ENCODE measurements around the gene PTCH1. TPM values are rescaled to one million over a fixed set of nuclear protein-coding genes. Genes with fewer than 3 reads are reported as not detected.

Gene PTCH1
- total RNA-seq, 1 donor from 2014 or later = 4.7 TPM

DNA sequence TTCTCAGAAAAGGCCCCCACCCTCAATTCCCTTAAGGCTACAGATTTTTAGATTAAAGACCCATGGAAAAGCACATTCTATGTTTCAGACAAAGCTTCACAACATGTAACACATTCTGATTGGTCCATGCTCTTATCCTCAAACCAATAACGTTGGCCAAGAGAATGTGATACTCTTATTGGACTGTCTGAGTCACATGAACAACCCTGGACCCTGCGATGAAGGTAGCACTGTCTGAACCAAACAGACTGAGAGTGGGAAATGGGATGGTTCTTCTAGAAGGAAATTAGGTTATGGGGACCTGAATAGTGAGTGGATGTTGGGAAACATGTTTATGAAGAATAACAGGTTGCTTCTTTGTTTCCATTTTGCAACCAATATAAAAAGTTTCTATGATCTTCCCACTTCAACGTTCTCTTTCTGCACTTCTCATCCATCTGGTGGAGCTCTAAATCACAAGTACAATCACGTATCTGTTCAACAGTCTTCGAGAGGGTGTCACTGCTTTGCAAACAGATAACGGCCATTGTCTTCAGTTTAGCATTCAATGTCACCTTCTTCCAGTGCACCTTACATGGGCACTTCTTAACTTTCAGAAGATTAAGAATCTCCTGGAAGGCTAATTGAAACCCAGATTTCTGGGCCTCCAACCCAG, 81.6 kb downstream of the PTCH1 start:
- H3K9ac ChIP-seq (ENCODE audit: low read depth in 1 of 3, low read length in 3 of 3) = no peak overlapping the region
- no peak overlapping the region for H3K4me3 ChIP-seq (ENCODE audit: low read length in 3 of 3)
- peaks cover 0 to 4% (median 2%) of the 10 kb centered on the region in 3 donors for H3K9me3 ChIP-seq (ENCODE audit: control insufficient read depth in 3 of 3, low read length in 3 of 3)
- no peak overlapping the region for H3K27ac ChIP-seq (ENCODE audit: low read depth, low read length)
- peaks cover 0 to 5% (median 0%) of the 10 kb centered on the region in 3 donors for H3K27me3 ChIP-seq (ENCODE audit: control insufficient read depth in 3 of 3, insufficient read depth in 3 of 3, low read length in 3 of 3)
- no peaks in the 10 kb centered on the region for H3K36me3 ChIP-seq (ENCODE audit: control insufficient read depth in 3 of 3, insufficient read depth in 3 of 3, low read length in 3 of 3)
- H3K4me1 ChIP-seq (ENCODE audit: control insufficient read depth in 3 of 3, insufficient read depth in 3 of 3, low read length in 3 of 3) = no peaks in the 10 kb centered on the region

DNA sequence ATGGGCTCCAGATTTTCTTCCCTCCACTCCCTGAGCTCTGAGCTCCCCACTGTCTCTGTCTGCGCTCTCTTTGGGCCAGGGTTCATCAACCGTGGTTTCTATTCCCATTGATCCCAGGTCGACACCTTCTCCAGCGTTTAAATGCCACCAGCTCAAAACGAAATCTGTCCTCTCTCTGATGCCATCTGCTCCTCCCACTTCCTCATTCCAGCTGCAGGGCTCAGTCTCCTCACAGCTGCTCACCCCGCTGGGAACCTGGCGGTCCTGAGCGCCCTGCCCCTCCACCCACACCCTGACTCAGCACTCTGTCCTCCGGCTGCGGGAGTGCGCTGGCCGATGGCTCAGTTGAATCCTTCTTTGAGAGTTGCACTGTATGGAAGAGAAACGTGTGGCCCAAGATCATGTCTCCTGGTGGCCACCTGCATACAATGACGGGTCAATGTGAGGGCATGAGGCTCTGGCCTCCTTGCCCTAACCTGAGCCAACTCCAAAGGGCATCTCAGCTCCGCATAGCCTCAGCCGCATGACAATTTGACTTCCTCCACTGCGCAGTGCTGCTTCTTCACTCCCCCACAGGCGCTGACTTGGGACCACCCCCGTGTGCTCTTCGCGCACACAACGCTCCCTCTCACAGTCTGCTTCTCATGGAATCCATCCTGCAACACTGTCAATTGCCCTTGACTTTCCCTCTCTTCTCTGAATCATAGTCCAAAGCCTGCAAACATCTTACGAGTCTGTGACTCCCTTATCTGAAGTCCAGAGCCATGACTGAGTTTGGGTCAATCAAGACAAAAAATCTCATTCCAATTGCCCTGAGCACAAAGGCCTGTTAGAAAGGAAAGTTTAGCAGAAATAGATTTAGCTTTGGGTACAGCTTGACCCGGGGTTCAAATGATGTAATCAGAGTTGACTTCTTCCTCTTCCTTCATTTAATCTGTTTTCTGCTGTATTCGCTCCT, 82.4 kb downstream of the PTCH1 start:
- Histone ChIP-seq H3K4me3 (ENCODE audit: low read length in 3 of 3) (no peak overlapping the region), H3K9me3 (ENCODE audit: control insufficient read depth in 3 of 3, low read length in 3 of 3) (peaks cover 0 to 4% (median 3%) of the 10 kb centered on the region in 3 donors), H3K27ac (ENCODE audit: low read depth, low read length) (no peak overlapping the region), H3K36me3 (ENCODE audit: control insufficient read depth in 3 of 3, insufficient read depth in 3 of 3, low read length in 3 of 3) (no peaks in the 10 kb centered on the region), H3K4me1 (ENCODE audit: control insufficient read depth in 3 of 3, insufficient read depth in 3 of 3, low read length in 3 of 3) (no peaks in the 10 kb centered on the region), H3K9ac (ENCODE audit: low read depth in 1 of 3, low read length in 3 of 3) (no peak overlapping the region), H3K27me3 (ENCODE audit: control insufficient read depth in 3 of 3, insufficient read depth in 3 of 3, low read length in 3 of 3) (peaks cover 0 to 5% (median 0%) of the 10 kb centered on the region in 3 donors)

DNA sequence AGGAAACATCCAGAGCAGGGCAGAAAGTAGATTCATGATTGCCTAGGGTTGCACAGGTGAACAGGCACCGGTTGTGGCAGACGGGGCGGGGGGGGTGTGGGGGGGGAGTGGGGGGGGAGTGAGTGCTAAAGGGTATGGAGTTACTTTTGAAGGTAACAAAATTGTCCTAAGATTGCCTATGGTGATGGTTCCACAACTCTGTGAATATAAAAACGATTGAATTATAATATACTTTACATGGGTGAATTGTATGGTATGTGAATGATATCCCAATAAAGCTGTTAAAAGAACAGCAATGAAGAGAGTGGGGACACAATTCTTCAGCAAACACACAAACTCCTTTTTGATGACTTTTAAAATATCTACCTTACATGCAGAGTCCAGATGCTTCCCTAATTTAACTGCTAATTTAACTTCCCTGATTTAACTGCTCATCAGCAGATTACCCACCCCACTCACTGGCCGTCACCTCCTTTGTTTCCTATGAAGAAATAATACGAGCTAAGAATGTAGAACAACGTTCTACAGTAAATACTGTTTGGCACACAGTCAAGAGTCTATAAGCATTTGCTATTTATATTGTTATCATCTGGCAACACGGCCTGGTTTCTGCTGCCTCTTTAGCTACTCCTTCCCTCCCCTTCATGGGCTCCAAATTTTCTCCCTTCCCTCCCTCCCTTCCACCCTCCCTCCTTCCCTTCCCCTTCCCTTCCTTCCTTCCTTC, 83.5 kb downstream of the PTCH1 start:
- Histone ChIP-seq H3K9ac (ENCODE audit: low read depth in 1 of 3, low read length in 3 of 3) (no peak overlapping the region), H3K27ac (ENCODE audit: low read depth, low read length) (no peak overlapping the region)

DNA sequence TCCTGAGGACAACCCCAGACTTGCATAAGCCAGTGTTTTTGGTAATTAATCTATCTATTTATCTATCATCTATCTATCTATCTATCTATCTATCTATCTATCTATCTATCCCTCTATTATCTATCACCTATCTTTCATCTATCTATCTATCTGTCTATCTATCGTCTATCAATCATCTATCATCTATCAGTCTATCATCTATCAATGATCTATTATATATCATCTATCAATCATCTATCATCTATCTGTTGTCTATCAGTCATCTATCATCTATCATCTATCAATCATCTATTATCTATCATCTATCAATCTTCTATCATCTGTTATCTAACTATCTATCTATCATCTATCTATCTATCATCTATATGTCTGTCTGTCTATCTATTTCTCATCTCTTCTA, 85.5 kb downstream of the PTCH1 start:
- peaks cover 0 to 3% (median 0%) of the 10 kb centered on the region in 3 donors for H3K4me1 ChIP-seq (ENCODE audit: control insufficient read depth in 3 of 3, insufficient read depth in 3 of 3, low read length in 3 of 3)
- no peak overlapping the region for H3K4me3 ChIP-seq (ENCODE audit: low read length in 3 of 3)
- peaks cover 0 to 5% (median 0%) of the 10 kb centered on the region in 3 donors for H3K27me3 ChIP-seq (ENCODE audit: control insufficient read depth in 3 of 3, insufficient read depth in 3 of 3, low read length in 3 of 3)
- peaks cover 0 to 4% (median 3%) of the 10 kb centered on the region in 3 donors for H3K9me3 ChIP-seq (ENCODE audit: control insufficient read depth in 3 of 3, low read length in 3 of 3)
- no peak overlapping the region for H3K27ac ChIP-seq (ENCODE audit: low read depth, low read length)
- no peaks in the 10 kb centered on the region for H3K36me3 ChIP-seq (ENCODE audit: control insufficient read depth in 3 of 3, insufficient read depth in 3 of 3, low read length in 3 of 3)
- H3K9ac ChIP-seq (ENCODE audit: low read depth in 1 of 3, low read length in 3 of 3) = no peak overlapping the region

More for the DNA sequence above, 83.5 kb downstream of the PTCH1 start:
- Histone ChIP-seq H3K9me3 (ENCODE audit: control insufficient read depth in 3 of 3, low read length in 3 of 3) (peaks cover 0 to 4% (median 3%) of the 10 kb centered on the region in 3 donors), H3K4me1 (ENCODE audit: control insufficient read depth in 3 of 3, insufficient read depth in 3 of 3, low read length in 3 of 3) (no peaks in the 10 kb centered on the region), H3K27me3 (ENCODE audit: control insufficient read depth in 3 of 3, insufficient read depth in 3 of 3, low read length in 3 of 3) (peaks cover 0 to 5% (median 0%) of the 10 kb centered on the region in 3 donors), H3K4me3 (ENCODE audit: low read length in 3 of 3) (no peak overlapping the region), H3K36me3 (ENCODE audit: control insufficient read depth in 3 of 3, insufficient read depth in 3 of 3, low read length in 3 of 3) (no peaks in the 10 kb centered on the region)

DNA sequence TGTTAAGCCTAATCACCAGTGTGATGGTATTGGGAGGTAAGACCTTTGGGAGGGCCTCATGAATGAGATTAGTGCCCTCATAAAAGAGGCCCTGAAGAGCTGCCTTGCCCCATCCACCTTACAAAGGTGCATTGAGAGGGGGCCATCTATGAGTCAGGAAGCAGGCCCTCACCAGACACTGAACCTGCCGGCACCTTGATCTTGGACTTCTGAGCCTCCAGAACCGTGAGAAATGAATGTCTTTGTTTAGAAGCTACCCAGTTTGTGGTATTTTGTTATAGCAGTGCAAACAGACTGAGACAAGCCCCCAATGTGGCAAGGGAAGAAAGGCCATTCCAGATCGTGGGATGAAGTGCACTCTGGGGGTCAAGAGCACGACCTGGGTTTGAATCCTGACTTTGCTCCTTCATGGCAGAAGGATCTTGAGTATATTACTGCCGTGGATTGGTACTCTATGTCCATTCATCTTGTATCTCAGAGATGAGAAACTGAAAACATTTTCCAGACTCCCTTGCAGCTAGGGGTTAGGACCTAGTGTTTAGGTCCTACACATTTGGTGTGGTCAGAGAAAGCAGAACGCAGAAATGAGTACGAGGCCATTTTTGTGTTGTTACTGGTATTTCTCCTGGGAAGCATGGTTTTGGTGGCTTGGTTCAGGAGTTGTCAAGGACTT, 86.7 kb downstream of the PTCH1 start:
- no peak overlapping the region for H3K27ac ChIP-seq (ENCODE audit: low read depth, low read length)
- no peaks in the 10 kb centered on the region for H3K36me3 ChIP-seq (ENCODE audit: control insufficient read depth in 3 of 3, insufficient read depth in 3 of 3, low read length in 3 of 3)
- no peak overlapping the region for H3K4me3 ChIP-seq (ENCODE audit: low read length in 3 of 3)
- H3K4me1 ChIP-seq (ENCODE audit: control insufficient read depth in 3 of 3, insufficient read depth in 3 of 3, low read length in 3 of 3) = peaks cover 0 to 6% (median 0%) of the 10 kb centered on the region in 3 donors
- peaks cover 0 to 4% (median 3%) of the 10 kb centered on the region in 3 donors for H3K9me3 ChIP-seq (ENCODE audit: control insufficient read depth in 3 of 3, low read length in 3 of 3)
- no peak overlapping the region for H3K9ac ChIP-seq (ENCODE audit: low read depth in 1 of 3, low read length in 3 of 3)
- peaks cover 0 to 5% (median 0%) of the 10 kb centered on the region in 3 donors for H3K27me3 ChIP-seq (ENCODE audit: control insufficient read depth in 3 of 3, insufficient read depth in 3 of 3, low read length in 3 of 3)

DNA sequence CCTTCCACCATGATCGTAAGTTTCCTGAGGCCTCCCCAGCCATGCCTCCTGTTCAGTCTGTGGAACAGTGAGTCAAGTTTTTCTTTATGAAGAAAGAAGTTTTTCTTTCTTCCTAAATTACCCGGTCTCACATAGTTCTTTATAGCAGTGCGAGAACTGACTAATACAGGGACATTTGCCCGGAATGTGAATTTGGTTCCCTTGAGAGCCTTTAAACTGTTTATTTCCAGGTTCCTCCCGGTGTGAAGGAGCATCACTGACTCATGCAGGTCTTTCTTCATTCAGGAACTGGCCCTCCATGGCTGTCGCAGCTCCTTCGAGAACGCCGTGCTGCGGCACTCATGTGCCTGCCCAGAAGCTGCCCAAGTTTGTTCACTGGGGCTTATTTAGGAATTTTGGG, 87.7 kb downstream of the PTCH1 start:
- Histone ChIP-seq H3K9ac (ENCODE audit: low read depth in 1 of 3, low read length in 3 of 3) (no peak overlapping the region), H3K36me3 (ENCODE audit: control insufficient read depth in 3 of 3, insufficient read depth in 3 of 3, low read length in 3 of 3) (no peaks in the 10 kb centered on the region), H3K27me3 (ENCODE audit: control insufficient read depth in 3 of 3, insufficient read depth in 3 of 3, low read length in 3 of 3) (no peaks in the 10 kb centered on the region), H3K4me1 (ENCODE audit: control insufficient read depth in 3 of 3, insufficient read depth in 3 of 3, low read length in 3 of 3) (peaks cover 0 to 6% (median 0%) of the 10 kb centered on the region in 3 donors), H3K9me3 (ENCODE audit: control insufficient read depth in 3 of 3, low read length in 3 of 3) (peaks cover 0 to 4% (median 3%) of the 10 kb centered on the region in 3 donors), H3K4me3 (ENCODE audit: low read length in 3 of 3) (no peak overlapping the region), H3K27ac (ENCODE audit: low read depth, low read length) (no peak overlapping the region)

DNA sequence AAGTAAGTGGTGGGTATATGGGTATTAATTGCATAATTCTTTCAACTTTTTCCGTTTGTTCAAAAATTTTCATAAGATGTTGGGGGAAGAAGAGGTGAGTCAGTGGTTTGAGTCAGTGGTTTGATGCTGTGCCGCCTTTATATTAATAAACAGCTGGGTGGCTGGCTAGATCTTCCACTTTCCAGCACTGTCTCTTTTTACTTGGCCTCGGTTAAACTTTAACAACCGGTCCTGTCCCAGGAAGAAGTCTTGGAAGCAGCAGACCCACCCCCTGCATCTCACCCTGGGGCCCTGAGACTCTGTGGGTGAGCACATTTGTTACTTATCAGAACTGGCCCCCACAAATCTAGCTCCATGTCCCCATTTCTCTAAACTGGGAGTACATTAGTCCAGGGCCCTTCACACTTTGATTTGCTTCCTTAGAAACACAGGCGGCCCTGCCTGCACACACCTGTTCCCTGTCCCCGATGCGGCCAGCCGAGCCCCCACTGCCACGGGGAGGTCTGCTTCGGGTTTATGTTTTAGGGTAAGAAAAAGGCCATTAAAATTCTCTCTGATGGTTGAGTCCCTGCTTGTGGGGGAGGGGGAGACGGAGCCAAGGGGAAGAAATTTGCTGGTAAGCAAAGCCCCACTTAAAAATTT, 90.7 kb downstream of the PTCH1 start:
- Histone ChIP-seq H3K9me3 (ENCODE audit: control insufficient read depth in 3 of 3, low read length in 3 of 3) (peaks cover 10 to 11% (median 10%) of the 10 kb centered on the region in 3 donors), H3K4me1 (ENCODE audit: control insufficient read depth in 3 of 3, insufficient read depth in 3 of 3, low read length in 3 of 3) (peaks cover 0 to 6% (median 0%) of the 10 kb centered on the region in 3 donors), H3K9ac (ENCODE audit: low read depth in 1 of 3, low read length in 3 of 3) (peak overlapping the region; percentile 71 to 80 (median 73)), H3K4me3 (ENCODE audit: low read length in 3 of 3) (peak overlapping the region; percentile 69 to 73 (median 72)), H3K27me3 (ENCODE audit: control insufficient read depth in 3 of 3, insufficient read depth in 3 of 3, low read length in 3 of 3) (no peaks in the 10 kb centered on the region), H3K36me3 (ENCODE audit: control insufficient read depth in 3 of 3, insufficient read depth in 3 of 3, low read length in 3 of 3) (peaks cover 11 to 13% (median 12%) of the 10 kb centered on the region in 3 donors), H3K27ac (ENCODE audit: low read depth, low read length) (peak overlapping the region; percentile 41)

DNA sequence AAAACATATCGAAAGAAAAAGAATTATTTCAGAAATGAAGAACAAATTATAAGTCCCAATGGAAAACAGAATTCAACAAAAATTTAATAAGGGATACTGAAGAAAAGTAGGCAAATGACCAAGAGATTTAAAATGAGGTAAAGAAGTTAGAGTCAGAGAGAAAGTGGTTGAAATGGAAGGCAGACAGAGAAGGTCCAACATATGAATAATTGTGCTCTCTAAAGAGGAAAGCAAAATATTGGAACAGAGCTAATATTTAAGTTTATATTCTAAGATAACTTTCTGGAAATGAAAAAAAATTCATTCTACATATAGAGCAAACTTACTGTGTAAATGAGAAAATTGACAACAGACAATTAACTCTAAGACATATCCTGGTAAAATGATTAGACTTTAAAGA, 94.1 kb downstream of the PTCH1 start:
- no peaks in the 10 kb centered on the region for H3K27me3 ChIP-seq (ENCODE audit: control insufficient read depth in 3 of 3, insufficient read depth in 3 of 3, low read length in 3 of 3)
- H3K4me1 ChIP-seq (ENCODE audit: control insufficient read depth in 3 of 3, insufficient read depth in 3 of 3, low read length in 3 of 3) = peaks cover 0 to 6% (median 0%) of the 10 kb centered on the region in 3 donors
- H3K9me3 ChIP-seq (ENCODE audit: control insufficient read depth in 3 of 3, low read length in 3 of 3) = peaks cover 6 to 10% (median 7%) of the 10 kb centered on the region in 3 donors
- no peak overlapping the region for H3K27ac ChIP-seq (ENCODE audit: low read depth, low read length)
- no peak overlapping the region for H3K9ac ChIP-seq (ENCODE audit: low read depth in 1 of 3, low read length in 3 of 3)
- no peak overlapping the region for H3K4me3 ChIP-seq (ENCODE audit: low read length in 3 of 3)
- peaks cover 11 to 13% (median 12%) of the 10 kb centered on the region in 3 donors for H3K36me3 ChIP-seq (ENCODE audit: control insufficient read depth in 3 of 3, insufficient read depth in 3 of 3, low read length in 3 of 3)

DNA sequence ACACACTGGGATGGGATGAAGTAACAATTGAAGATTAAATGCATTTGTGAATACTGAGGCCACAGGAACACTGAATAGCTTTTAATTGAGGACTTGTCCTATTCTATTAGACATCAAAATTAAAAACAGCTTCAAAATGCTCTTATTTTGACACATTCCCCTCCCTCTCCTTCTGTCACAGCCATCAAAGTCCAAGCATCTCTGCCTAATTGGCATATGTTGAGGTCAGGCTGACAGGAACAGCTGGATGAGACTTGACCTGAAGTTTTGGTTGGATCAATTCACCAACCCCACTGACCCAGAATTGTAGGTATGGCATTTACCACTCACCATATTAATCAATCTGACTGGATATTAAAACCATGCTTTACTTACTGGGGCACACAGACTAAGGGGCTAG, 96.3 kb downstream of the PTCH1 start:
- H3K4me1 ChIP-seq (ENCODE audit: control insufficient read depth in 3 of 3, insufficient read depth in 3 of 3, low read length in 3 of 3) = no peaks in the 10 kb centered on the region
- H3K9ac ChIP-seq (ENCODE audit: low read depth in 1 of 3, low read length in 3 of 3) = no peak overlapping the region
- peaks cover 11 to 13% (median 12%) of the 10 kb centered on the region in 3 donors for H3K36me3 ChIP-seq (ENCODE audit: control insufficient read depth in 3 of 3, insufficient read depth in 3 of 3, low read length in 3 of 3)
- H3K9me3 ChIP-seq (ENCODE audit: control insufficient read depth in 3 of 3, low read length in 3 of 3) = peaks cover 6 to 10% (median 7%) of the 10 kb centered on the region in 3 donors
- no peak overlapping the region for H3K4me3 ChIP-seq (ENCODE audit: low read length in 3 of 3)
- no peaks in the 10 kb centered on the region for H3K27me3 ChIP-seq (ENCODE audit: control insufficient read depth in 3 of 3, insufficient read depth in 3 of 3, low read length in 3 of 3)
- no peak overlapping the region for H3K27ac ChIP-seq (ENCODE audit: low read depth, low read length)

All from skeletal muscle tissue (tissue), 4 donors.